Inflammatory macrophage treated with lipopolysaccharide for 4 hours (primary cell): Measurements from ENCODE around the gene ABHD12.
A peak's percentile ranks its signal among the peaks of the same experiment; 100 is the strongest.

Experiments
- DNase-seq: peaks from one replicate; pipeline ENCODE4 v3.0.0-alpha.2; 2020

The ABHD12 gene

DNA sequence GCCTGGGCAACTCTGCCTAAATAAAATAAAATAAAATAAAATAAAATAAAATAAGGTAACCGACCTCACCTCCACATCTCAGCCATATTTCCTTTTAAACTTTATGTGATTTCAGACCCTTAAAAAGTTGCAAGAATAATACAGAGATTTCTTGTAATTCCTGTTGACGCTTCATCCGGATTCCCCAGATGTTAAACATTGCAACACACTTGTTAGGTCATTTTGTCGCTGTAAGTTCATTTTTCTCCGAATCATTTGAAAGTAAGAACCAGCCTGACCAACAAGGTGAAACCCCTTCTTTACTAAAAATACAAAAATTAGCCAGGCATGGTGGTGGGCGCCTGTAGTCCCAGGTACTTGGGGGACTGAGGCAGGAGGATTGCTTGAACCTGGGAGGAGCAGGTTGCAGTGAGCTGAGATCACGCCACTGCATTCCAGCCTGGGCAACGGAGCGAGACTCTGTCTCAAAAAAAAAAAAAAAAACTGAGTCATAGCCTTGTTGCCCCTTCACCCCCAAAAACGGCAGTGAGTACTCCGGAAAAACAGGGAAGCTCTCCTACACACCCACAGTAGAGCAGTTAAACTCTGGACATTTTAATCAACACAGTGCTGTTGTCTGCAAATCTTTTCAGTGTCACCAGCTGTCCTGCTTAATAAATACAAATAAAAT is 136.9 kb downstream of the ABHD12 start:
- DNase-seq = peak; percentile 58

DNA sequence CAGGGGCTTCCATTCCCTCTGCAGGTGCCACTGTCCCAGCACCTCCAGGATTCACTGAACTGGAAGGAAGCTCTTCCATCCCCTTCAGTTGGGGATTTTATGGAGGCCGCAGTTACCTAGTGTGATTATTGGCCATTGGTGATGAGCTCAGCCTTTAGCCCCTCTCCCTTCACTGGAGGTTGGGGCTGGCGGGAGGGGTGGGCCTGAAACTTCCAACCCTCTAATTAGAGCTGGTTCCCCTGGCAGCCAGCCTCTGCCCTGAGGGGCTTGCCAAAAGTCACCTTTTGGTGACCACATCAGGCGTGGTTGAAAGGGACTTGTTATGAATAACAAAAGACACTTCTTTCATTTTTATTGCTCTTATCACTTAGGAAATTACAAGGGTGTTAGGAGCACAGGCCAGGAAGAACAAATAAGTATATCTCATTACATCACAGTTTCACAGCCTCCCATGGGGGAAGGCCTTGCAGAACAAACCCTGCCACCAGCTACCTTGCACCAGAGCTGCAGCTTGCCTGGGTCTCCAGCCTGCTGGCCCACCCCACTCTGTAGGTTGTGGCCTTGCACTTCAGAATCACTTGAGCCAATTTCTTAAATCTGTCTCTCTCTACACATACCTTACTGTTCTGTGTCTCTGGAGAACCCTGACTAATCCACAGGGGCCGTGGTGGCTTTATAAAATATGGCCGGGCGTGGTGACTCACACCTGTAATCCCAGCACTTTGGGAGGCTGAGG is 137.8 kb downstream of the ABHD12 start:
- DNase-seq = peak; percentile 5

DNA sequence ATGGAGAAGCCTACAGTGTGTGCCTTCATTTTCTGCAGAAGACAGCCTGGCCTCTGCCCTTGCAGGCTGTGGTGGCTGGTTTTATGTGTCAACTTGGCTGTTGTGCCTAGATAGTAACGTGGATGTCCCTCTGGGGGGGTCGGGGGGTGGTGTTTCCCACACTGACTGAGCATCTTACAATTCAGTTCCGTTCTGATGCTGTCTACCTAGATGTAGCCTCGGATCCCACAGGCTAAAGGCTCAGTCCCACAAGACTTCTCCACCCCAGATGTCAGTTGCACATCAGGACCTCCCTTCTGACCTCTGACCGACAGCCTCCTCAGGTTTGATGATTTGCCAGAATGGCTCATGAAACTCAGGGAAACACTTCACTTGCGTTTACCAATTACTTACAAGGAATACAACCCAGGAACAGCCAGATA is 138.4 kb downstream of the ABHD12 start:
- no peak for DNase-seq

DNA sequence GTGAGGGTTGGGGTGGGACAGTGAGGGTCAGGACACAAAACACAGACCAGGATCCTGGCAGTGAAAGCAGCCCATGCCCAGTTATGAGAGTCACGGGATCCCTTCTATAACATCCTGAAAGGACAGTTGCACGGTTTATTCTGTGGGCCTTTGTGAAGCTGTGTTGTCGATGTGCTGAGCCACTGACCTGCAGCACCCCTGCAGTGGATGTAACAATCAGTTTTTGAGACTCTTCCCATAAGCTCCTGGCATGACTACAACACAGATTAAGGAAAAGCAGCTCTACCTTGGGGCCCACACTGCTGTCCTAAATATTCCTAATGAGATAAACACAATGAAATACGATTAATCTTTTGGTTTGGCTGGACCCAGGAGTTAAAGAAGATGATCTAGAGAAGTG is 139.1 kb downstream of the ABHD12 start:
- DNase-seq = no peak

DNA sequence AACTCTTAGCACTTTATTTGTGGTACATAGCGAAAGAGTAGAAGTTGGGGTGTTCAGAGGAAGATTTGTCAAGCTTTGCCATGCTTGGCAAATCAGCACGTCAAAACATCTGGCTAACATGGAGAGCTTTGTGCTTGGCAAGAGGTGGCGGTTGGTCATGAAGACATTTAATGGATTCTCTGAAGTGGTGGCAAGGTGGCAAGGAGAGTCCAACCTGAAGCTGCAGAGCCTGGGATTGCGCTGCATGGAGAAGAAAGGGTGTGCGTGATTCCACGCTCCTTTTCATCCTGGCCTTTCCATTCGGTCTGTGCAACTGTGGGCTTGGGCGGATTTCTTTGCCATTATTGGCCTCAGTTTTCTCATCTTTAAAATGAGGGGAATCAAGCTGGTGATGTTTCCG is 139.6 kb downstream of the ABHD12 start:
- DNase-seq = no peak

DNA sequence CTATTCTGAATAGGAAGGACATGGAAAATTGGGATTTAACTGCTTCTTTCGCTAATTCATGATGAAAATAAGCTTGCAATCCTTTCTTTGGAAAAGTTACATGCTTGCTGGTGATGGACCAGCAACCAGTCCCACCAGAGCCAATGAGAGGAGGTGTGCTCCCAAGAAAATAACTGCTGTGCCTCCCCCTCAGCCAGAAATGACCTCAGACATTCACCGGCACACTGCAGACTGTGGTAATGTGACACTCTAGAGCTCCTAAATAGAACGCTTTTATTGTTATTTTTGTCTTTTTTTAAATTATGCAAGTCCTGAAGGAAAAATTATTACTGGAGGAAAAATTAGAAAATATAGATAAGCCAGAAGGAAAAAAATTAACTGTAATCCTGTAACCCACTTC is 140.1 kb downstream of the ABHD12 start:
- DNase-seq = no peak
